ENCODE measurements around the gene LAMP5.

GRCh38 chr20:9476637-9477036, 37.8 kb upstream of the LAMP5 start:
- TF ChIP-seq CTCF (IDR thresholded peaks at IDR 0.05; ENCODE audit: low read depth, low read length) (no peak), EZH2phosphoT487 (IDR thresholded peaks at IDR 0.05; ENCODE audit: low read depth) (no peak)

Measured in OCI-LY3 (cell line).